HG02763 (cell line): ENCODE measurements around the gene RPSA.
"Not testable (repeated sequence)": the region's sequence is repeated elsewhere in the genome, so short reads cannot be mapped to it uniquely, and the experiment has no call there.

Experiments used
- ATAC-seq: cut with Tn5 transposase; IDR thresholded peaks from one replicate; pipeline ENCODE4 v1.9.1; 2021; ENCODE audit warnings: mild to moderate bottlenecking, moderate library complexity; ENCODE audit not compliant: unreplicated experiment

RPSA gene

GRCh38 chr3:39388153-39388552, 18.4 kb upstream of the RPSA start:
- ATAC-seq, result no peak

- peak; percentile 73 for ATAC-seq
Measured at GRCh38 chr3:39388741-39389248, 17.7 kb upstream of the RPSA start.

GRCh38 chr3:39390181-39390580, 16.3 kb upstream of the RPSA start:
- ATAC-seq, result no peak

GRCh38 chr3:39396690-39397089, 9.8 kb upstream of the RPSA start:
- no peak for ATAC-seq

- no peak for ATAC-seq
Measured at GRCh38 chr3:39398700-39399099, 7.8 kb upstream of the RPSA start.

- no peak for ATAC-seq
Measured at GRCh38 chr3:39401983-39402382, 4.5 kb upstream of the RPSA start.

- ATAC-seq, result no peak
Measured at GRCh38 chr3:39404943-39405686, 1.4 kb upstream of the RPSA start.

- ATAC-seq, result no peak
Measured at GRCh38 chr3:39405687-39406367, 693 bp upstream of the RPSA start.

- ATAC-seq, result no peak
Measured at GRCh38 chr3:39407259-39407629, 724 bp downstream of the RPSA start.

- ATAC-seq, result no peak
Measured at GRCh38 chr3:39407773-39408492, 1.4 kb downstream of the RPSA start.

- ATAC-seq, result no peak
Measured at GRCh38 chr3:39408493-39409372, 2.2 kb downstream of the RPSA start.

- ATAC-seq, result no peak
Measured at GRCh38 chr3:39409514-39410136, 3.1 kb downstream of the RPSA start.

- no peak for ATAC-seq
Measured at GRCh38 chr3:39410893-39411292, 4.4 kb downstream of the RPSA start.

- no peak for ATAC-seq
Measured at GRCh38 chr3:39412668-39413260, 6.2 kb downstream of the RPSA start.

- ATAC-seq, result no peak
Measured at GRCh38 chr3:39413691-39414420, 7.3 kb downstream of the RPSA start.

- ATAC-seq, result no peak
Measured at GRCh38 chr3:39414421-39414907, 7.9 kb downstream of the RPSA start.

- not testable (repeated sequence) for ATAC-seq
Measured at GRCh38 chr3:39415302-39415701, 8.8 kb downstream of the RPSA start.

- no peak for ATAC-seq
Measured at GRCh38 chr3:39415983-39416382, 9.5 kb downstream of the RPSA start.

GRCh38 chr3:39416998-39417397, 10.5 kb downstream of the RPSA start:
- not testable (repeated sequence) for ATAC-seq
